GM10266 (cell line): ENCODE data around the gene PCDHGA6.
A peak's percentile ranks its signal among the peaks of the same experiment; 100 is the strongest.
"Not testable (repeated sequence)": the region's sequence is repeated elsewhere in the genome, so short reads cannot be mapped to it uniquely, and the experiment has no call there.

Experiments
- DNase-seq: peaks from one replicate; pipeline ENCODE4 v3.0.0; 2012; ENCODE audit errors: extremely low spot score
- CTCF ChIP-seq: IDR thresholded peaks from 2 replicates; pipeline ENCODE4 v1.5.1; 2012; ENCODE audit warnings: mild to moderate bottlenecking, low read depth; ENCODE audit not compliant: control insufficient read depth, insufficient read depth; ENCODE audit errors: missing control alignments

PCDHGA6 gene

GRCh38 chr5:141413540-141414069 lies 39.9 kb downstream of the PCDHGA6 start:
- no peak for DNase-seq
- TF ChIP-seq CTCF, result no peak

- not testable (repeated sequence) for DNase-seq
Measured at GRCh38 chr5:141414548-141415274, 41.0 kb downstream of the PCDHGA6 start.

GRCh38 chr5:141415275-141415618 lies 41.6 kb downstream of the PCDHGA6 start:
- not testable (repeated sequence) for DNase-seq

GRCh38 chr5:141417494-141418172 lies 43.9 kb downstream of the PCDHGA6 start, which contains the start of gene PCDHGB7:
TSS of gene PCDHGB7 (plus strand) at chr5:141417677. CDS start at chr5:141417860, 183 bp downstream.
- DNase-seq, result peak; percentile 85
- TF ChIP-seq CTCF, result peak; percentile 81

- TF ChIP-seq CTCF, result no peak
- no peak for DNase-seq
Measured at GRCh38 chr5:141419074-141419880, 45.6 kb downstream of the PCDHGA6 start.

GRCh38 chr5:141420855-141421488 lies 47.3 kb downstream of the PCDHGA6 start, which contains the start of gene PCDHGA11:
TSS of gene PCDHGA11 (plus strand) at chr5:141421051. CDS start at chr5:141421228, 177 bp downstream.
- peak; percentile 83 for DNase-seq
- peak; percentile 90 for TF ChIP-seq CTCF

- no peak for TF ChIP-seq CTCF
- no peak for DNase-seq
Measured at GRCh38 chr5:141421489-141421855, 47.8 kb downstream of the PCDHGA6 start.
